ENCODE data around the gene MBD2.

MBD2 gene

DNA sequence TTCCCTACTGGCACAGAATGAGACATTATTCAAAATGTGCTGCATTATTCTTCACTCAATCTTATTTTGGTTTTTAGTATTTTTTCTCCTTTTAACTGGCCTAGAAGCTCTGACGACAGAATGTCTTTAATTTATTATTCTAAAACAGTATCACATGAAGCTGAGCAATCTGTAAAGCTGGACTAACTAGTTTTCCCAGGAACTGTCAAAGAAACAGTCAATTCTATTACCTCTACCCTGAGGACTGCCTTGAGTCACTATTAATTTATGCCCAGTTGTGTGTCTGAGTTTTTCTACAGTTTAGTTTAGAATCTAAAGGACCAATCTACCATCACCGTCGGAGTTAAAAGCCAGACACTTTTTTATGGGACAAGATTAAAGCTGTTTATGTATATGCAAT lies 31.6 kb downstream of the MBD2 start:
- no peak for DNase-seq

- DNase-seq, result no peak
These were observed 32.1 kb downstream of the MBD2 start for GRCh38 chr18:54192415-54192814.

DNA sequence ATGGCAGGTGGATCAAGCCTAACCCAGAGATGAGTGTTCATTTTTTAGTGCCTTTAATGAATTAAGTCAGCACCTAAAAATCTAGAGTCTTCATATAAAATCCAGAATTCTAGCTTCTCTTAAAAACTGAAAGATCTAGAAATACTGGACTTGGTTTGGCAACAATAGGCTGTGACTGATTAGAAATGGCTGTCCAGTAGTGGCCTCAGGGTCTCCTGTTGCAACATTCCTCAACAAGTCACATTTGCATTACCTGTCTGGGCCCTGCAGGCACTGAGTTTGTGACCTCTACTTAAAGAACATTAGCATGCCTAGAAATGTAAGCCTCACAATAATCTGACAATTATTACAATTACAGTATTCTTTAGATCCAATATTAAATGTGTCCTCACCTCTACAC lies 33.1 kb downstream of the MBD2 start:
- DNase-seq, result no peak

DNA sequence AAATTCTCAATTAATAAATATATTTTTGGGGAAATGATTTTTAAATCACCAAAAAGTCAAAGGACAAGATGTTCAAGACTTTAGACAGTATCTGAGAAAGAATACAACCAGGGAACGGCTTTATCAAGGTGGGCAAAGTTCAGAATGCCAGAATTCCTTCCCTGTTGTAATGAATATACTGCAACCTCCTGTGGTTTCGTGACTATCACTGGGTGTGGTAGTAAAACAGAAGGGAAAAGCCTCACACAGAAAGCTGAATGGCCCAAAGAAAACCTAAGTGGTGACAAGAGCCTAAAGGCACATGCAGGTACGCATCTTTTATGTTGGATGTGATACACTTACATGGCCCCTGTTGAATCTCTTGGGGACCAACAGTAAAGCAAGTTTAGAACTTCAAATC lies 37.1 kb downstream of the MBD2 start:
- DNase-seq, result no peak

DNA sequence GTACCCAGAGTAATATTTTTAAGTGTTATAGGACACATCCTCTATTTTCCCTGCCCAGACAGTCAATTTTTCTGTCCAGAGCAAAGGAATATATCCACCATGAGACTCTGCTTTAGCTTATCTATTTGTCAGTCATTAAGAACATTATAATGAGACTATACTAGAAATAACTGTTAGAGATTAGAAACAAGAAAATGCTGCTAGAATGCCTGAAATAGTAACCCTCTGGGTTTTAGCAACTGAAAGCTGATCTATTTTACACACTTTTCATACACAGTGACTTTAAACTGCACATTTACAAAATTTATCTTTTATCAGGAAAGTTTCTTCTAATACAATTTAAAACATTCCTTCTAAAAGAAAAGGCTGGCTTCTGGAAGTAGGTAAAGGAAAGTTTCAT lies 39.6 kb downstream of the MBD2 start:
- DNase-seq, result no peak

DNA sequence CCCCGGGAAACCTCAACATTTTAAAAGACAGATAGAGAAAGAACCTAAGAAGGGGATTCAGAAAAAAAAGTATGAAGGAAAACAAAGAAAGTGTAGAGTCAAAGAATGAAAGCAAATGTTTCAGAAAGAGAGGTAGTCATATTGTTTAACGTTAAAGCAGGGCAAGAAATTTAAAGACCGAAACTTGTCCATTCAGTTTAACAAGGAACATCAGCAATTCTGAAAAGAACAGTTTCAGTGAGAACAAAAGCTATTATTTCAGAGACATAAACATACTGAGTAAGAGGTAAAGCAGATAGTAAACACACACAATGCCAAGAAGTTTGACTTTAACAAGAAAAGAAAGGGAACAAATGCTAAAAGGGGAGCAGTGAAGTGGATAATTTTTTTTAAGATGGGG lies 41.1 kb downstream of the MBD2 start:
- DNase-seq, result no peak

DNA sequence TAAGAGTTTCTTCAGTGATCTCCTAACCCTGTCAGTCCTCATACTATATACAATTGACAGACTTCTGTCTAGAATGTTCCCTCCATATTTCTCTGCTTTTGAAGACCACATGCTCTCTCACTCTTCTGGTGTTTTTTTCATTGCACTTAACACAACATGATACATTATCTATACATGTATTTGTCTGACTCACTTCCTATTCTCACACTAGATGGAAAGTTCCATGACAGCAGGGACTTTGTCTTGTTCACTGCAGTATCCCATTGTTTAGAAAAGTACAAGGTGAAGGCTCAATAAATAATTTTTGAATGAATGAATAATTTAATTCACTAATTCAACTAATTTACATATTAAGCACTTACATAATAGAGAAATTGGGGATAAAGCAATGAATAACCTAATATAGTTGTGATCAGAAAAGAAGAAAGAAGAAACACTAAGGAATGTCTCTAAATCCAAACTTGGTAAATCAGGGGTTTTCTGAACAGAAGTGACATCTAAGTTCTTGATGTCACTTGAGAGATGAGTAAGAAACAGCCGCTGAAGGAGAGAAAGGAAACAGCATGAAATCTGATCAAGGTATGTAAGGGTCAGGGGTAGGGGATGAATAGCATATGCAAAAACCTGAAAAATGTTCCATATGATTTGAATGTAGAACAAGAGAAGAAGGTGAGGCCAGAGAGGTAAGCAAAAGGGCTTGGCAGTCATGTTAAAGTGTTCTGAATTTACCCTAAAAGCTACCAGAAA lies 42.4 kb downstream of the MBD2 start:
- no peak for DNase-seq

DNA sequence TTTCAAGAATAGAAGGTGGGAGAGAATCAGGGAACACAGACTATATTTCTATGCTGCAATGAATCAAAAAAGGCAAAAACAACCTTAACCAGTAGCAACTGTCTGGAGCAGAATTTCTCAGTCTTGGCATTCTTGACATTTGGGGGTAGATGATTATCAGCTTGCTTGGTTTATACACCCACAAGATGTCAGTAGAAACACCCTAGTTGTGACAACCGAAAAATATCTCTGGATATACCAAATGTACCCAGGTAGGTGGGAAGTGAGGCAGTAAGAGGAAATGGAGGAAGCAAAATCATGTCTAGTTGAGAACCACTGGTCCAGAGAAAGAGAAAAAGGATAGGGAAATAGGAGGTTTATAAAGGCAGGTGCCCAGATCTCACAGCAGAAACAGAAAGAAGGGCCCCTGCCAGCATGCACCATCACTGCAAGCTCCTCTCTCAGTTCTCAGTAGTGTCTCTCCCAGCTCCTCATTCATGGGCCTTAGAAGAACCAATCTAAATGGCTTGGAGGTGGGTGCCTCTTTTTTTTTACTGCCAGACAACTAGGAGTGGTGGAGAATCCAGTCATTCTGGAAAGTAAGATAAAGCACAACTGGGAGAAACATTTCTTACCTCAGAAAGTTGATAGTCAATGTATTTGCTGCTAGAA lies 50.4 kb downstream of the MBD2 start:
- DNase-seq, result no peak

- no peak for DNase-seq
These were observed 51.2 kb downstream of the MBD2 start for GRCh38 chr18:54173250-54173649.

- no peak for DNase-seq
These were observed 54.8 kb downstream of the MBD2 start for GRCh38 chr18:54169431-54170403.

- DNase-seq, result no peak
These were observed 59.0 kb downstream of the MBD2 start for GRCh38 chr18:54165450-54165849.

- DNase-seq, result no peak
These were observed 61.0 kb downstream of the MBD2 start for GRCh38 chr18:54163453-54163852.

GRCh38 chr18:54162431-54162830 lies 62.0 kb downstream of the MBD2 start:
- no peak for DNase-seq

- no peak for DNase-seq
These were observed 63.2 kb downstream of the MBD2 start for GRCh38 chr18:54161267-54161666.

DNA sequence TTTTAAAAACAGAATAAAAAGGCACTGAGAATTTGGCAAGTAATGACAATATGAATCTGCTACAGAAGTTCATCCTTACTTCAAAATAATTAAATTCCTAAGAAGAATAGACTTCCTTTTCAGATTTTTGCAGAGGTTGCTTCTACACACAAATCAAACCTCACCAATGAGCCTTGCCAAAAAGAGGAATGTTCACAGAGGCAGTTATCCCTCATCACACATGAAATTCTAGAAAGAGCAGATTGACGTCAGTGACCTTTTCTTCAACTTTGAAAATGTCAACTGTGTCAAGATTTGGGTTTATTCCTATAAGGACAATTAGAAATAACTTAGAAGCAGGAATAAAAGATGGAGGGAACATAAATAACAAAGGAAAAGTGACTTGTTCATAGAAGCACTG lies 64.6 kb downstream of the MBD2 start:
- no peak for DNase-seq

DNA sequence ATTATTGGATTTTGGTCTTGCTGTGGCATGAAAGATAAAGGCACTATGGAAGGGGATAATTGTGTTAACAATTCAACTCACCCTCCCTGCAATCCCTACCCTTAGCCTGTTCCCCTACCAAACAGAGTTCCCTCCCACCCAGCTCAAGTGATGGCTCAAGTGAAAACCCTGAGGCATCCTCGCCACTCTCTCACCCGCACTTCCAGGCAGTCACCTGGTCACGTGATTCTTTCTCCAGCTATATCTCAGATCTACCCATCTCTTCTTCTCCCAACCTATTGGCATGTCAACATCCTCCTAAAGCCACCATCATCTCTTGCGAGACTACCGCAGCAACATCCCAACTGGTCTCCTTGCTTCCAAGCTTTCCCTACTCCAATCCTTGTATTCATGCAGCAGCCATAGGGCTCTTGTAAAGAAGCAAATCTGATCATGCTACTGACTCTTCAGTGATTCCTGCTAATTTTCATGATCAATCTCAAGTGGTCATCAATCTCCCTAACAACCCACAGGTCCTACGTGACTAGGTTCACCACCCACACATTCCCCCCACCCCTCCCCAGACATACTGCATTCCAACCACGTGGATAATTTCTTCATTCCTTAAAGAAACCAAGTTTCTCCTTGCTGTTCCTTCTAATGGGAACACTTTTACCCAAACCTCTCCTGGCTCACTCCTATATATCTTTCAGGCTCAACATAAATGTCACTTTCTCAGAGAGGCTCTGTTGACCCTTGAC lies 66.7 kb downstream of the MBD2 start:
- DNase-seq, result no peak

GRCh38 chr18:54155412-54155811 lies 69.1 kb downstream of the MBD2 start:
- DNase-seq, result no peak

DNA sequence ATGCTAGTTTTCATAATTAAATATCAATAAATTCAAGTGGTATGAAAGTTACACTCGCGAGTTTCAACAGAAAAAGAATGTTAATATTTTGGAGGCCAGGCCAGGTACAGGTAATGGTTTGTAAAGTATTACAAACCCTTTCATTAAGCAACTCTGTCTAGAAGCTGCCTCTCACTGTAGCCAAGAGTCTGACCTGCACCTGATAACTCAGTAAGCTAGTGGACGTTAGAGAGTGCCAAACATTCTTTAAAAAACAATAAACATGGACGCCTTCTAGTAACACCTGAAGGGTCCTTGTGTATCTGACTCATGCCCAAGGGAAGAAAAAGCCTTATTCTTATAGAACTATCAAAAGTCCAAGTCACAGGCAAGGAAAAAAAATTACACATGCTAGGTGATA lies 70.2 kb downstream of the MBD2 start:
- DNase-seq, result no peak

GRCh38 chr18:54151376-54151775 lies 73.1 kb downstream of the MBD2 start:
- DNase-seq, result no peak

DNA sequence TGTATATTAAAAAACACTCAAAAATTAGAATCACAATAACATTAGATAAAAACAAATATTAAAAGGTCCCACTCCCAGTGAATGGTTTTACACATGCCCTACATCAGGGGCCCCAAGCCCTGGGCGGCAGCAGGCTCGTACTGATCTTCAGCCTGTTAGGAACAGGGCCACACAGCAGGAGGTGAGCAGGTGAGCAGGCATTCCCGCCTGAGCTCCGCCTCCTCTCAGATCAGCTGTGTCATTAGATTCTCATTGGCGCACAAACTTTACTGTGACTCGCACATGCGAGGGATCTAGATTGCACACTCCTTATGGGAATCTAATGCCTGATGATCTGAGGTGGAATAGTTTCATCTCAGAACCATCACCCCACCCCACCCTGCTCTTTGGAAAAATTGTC lies 74.2 kb downstream of the MBD2 start:
- no peak for DNase-seq

- DNase-seq, result no peak
These were observed 75.3 kb downstream of the MBD2 start for GRCh38 chr18:54149078-54149697.

DNA sequence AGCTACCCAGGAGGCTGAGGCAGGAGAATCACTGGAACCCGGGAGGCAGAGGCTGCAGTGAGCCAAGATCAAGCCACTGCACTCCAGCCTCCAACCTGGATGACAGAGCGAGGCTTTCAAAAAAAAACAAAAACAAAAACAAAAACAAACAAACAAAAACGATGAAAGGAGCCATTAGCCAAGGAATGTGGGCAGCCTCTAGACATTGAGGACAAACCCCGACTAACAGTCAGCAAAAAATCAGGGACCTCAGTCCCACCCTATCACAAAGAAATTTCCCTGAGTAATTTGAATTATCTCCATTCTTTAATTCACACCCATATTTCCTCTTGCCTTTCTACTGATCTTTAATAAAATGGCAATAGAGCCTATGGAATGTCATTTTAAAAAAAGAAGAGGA lies 75.8 kb downstream of the MBD2 start:
- no peak for DNase-seq

All from left hindlimb (tissue), 1 donor.